HepG2 (cell line): ENCODE results near the gene CNNM4. TPM values are rescaled to one million over a fixed set of nuclear protein-coding genes. Genes with fewer than 3 reads are reported as not detected.
A peak's percentile ranks its signal among the peaks of the same experiment; 100 is the strongest.

Source experiments
- BCLAF1 ChIP-seq: fragments of 450-650 bp; IDR thresholded peaks from 2 replicates; pipeline ENCODE4 v1.6.1; 2017; ENCODE audit warnings: mild to moderate bottlenecking
- BHLHE40 ChIP-seq: IDR thresholded peaks from 2 replicates; pipeline ENCODE4 v1.6.1; 2011; ENCODE audit warnings: low read length, improper control_type of control experiment
- KLF13 ChIP-seq: sonication (generic); formaldehyde crosslinking; IDR thresholded peaks from 2 replicates; pipeline ENCODE4 v1.4.0; 2020; ENCODE audit warnings: mild to moderate bottlenecking, missing genetic modification reagents
- MAFG ChIP-seq: sonication (generic); formaldehyde crosslinking; IDR thresholded peaks from 2 replicates; pipeline ENCODE4 v1.5.1; 2020; ENCODE audit warnings: mild to moderate bottlenecking, missing genetic modification reagents
- NCOR1 ChIP-seq: fragments of 200-600 bp; sonication (generic); IDR thresholded peaks from 2 replicates; pipeline ENCODE4 v1.7.0; 2017; ENCODE audit warnings: antibody characterized with exemption, low read length, borderline replicate concordance
- NFE2 ChIP-seq: sonication (generic); formaldehyde crosslinking; IDR thresholded peaks from 2 replicates; pipeline ENCODE4 v1.4.0; 2020; ENCODE audit warnings: missing genetic modification reagents
- SAFB2 ChIP-seq: sonication (generic); formaldehyde crosslinking; IDR thresholded peaks from 2 replicates; pipeline ENCODE4 v1.5.1; 2020; ENCODE audit warnings: missing genetic modification reagents, low read depth, mild to moderate bottlenecking, borderline replicate concordance
- SNAPC4 ChIP-seq: sonication (generic); formaldehyde crosslinking; IDR thresholded peaks from 2 replicates; pipeline ENCODE4 v1.4.0; 2020; ENCODE audit warnings: mild to moderate bottlenecking, missing genetic modification reagents
- TARDBP ChIP-seq: sonication (generic); formaldehyde crosslinking; IDR thresholded peaks from 2 replicates; pipeline ENCODE4 v1.8.0; 2022; ENCODE audit warnings: mild to moderate bottlenecking, missing genetic modification reagents
- ZBTB14 ChIP-seq: sonication (generic); formaldehyde crosslinking; IDR thresholded peaks from 2 replicates; pipeline ENCODE4 v1.4.0; 2020; ENCODE audit warnings: missing genetic modification reagents
- ZC3H13 ChIP-seq: sonication (generic); formaldehyde crosslinking; IDR thresholded peaks from 2 replicates; pipeline ENCODE4 v1.8.1; 2023; ENCODE audit warnings: mild to moderate bottlenecking, missing genetic modification reagents, moderate library complexity
- ZNF12 ChIP-seq: sonication (generic); formaldehyde crosslinking; IDR thresholded peaks from 2 replicates; pipeline ENCODE4 v1.5.0; 2020; ENCODE audit warnings: missing genetic modification reagents
- ZNF724P ChIP-seq: sonication (generic); formaldehyde crosslinking; IDR thresholded peaks from 2 replicates; pipeline ENCODE4 v1.8.0; 2022; ENCODE audit warnings: missing genetic modification reagents, borderline replicate concordance
- polyA plus RNA-seq, 8 experiments: library from polyadenylated mRNA; depleted of rRNA in 3 of 8; stranded (reverse) in 7 of 8; unstranded in 1 of 8; fragments of >200 nt; fragmentation: Illumina TruSeq in 4 of 8; extraction: Trizol in 4 of 8; gene quantifications; 2 replicates each; pipeline versions ENCODE4 v1.2.1 to v1.2.3, GENCODE V29; 2011 to 2016; ENCODE audit warnings: low read depth in 4 of 8, missing spikeins in 1 of 8, mixed read lengths in 1 of 8; ENCODE audit not compliant: insufficient read depth in 1 of 8
- total RNA-seq, 5 experiments: library from RNA; depleted of rRNA; stranded (reverse); fragments of >200 nt; fragmentation: Illumina TruSeq; extraction: Trizol; gene quantifications; 2 replicates each; pipeline ENCODE4 v1.2.3, GENCODE V29; 2016; ENCODE audit warnings: low read depth in 1 of 5
- TF ChIP-seq, protein P1 (sequence below): sonication (generic); formaldehyde crosslinking; IDR thresholded peaks from 2 replicates; pipeline ENCODE4 v1.8.0; 2022; ENCODE audit warnings: mild to moderate bottlenecking, missing genetic modification reagents; ENCODE audit not compliant: insufficient replicate concordance
- TF ChIP-seq, protein P2 (sequence below): sonication (generic); formaldehyde crosslinking; IDR thresholded peaks from 2 replicates; pipeline ENCODE4 v1.4.0; 2020; ENCODE audit warnings: missing genetic modification reagents, borderline replicate concordance

The CNNM4 gene
- total and polyA plus RNA-seq, 2 of the 13 experiments (the other 11 are each of a cell fraction or from before 2014, with no cell fraction given), result 5.9 to 8.4 TPM

- TF ChIP-seq ZC3H13 (CRISPR knock-in tag) (no peak), SAFB2 (no peak), NFE2 (no peak), BHLHE40 (0 out of 2 replicates have a peak, but pooled peaks have one; percentile 40), ZNF724P (CRISPR knock-in tag) (no peak), KLF13 (CRISPR knock-in tag) (no peak), ZBTB14 (no peak), NCOR1 (no peak), MAFG (CRISPR knock-in tag) (no peak), TARDBP (CRISPR knock-in tag) (peak; percentile 37; the same call in 1 of the 2 replicates), BCLAF1 (no peak), ZNF12 (CRISPR knock-in tag) (no peak), SNAPC4 (CRISPR knock-in tag) (no peak)
- TF ChIP-seq, protein P1, sequence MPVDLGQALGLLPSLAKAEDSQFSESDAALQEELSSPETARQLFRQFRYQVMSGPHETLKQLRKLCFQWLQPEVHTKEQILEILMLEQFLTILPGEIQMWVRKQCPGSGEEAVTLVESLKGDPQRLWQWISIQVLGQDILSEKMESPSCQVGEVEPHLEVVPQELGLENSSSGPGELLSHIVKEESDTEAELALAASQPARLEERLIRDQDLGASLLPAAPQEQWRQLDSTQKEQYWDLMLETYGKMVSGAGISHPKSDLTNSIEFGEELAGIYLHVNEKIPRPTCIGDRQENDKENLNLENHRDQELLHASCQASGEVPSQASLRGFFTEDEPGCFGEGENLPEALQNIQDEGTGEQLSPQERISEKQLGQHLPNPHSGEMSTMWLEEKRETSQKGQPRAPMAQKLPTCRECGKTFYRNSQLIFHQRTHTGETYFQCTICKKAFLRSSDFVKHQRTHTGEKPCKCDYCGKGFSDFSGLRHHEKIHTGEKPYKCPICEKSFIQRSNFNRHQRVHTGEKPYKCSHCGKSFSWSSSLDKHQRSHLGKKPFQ, result no peak
- TF ChIP-seq, protein P2, sequence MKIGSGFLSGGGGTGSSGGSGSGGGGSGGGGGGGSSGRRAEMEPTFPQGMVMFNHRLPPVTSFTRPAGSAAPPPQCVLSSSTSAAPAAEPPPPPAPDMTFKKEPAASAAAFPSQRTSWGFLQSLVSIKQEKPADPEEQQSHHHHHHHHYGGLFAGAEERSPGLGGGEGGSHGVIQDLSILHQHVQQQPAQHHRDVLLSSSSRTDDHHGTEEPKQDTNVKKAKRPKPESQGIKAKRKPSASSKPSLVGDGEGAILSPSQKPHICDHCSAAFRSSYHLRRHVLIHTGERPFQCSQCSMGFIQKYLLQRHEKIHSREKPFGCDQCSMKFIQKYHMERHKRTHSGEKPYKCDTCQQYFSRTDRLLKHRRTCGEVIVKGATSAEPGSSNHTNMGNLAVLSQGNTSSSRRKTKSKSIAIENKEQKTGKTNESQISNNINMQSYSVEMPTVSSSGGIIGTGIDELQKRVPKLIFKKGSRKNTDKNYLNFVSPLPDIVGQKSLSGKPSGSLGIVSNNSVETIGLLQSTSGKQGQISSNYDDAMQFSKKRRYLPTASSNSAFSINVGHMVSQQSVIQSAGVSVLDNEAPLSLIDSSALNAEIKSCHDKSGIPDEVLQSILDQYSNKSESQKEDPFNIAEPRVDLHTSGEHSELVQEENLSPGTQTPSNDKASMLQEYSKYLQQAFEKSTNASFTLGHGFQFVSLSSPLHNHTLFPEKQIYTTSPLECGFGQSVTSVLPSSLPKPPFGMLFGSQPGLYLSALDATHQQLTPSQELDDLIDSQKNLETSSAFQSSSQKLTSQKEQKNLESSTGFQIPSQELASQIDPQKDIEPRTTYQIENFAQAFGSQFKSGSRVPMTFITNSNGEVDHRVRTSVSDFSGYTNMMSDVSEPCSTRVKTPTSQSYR (CRISPR knock-in tag), result no peak
Observed at GRCh38 chr2:96801005-96801785, 40.5 kb downstream of the CNNM4 start (continued).
